IMR-90 (cell line): ENCODE data around the gene NHSL2. TPM values are rescaled to one million over a fixed set of nuclear protein-coding genes. Genes with fewer than 3 reads are reported as not detected.

Experiments used
- ATAC-seq: fragments of 200-7000 bp; cut with Tn5 transposase; 2 replicates; pipeline ENCODE4 v1.9.1; 2020; ENCODE audit warnings: low read depth, mild to moderate bottlenecking, moderate library complexity
- BruUV-seq: library from RNA; stranded (reverse); fragments of 400-500 nt; replicated peaks from 2 replicates; lab custom pipeline; 2021; lab: Mats Ljungman, UMichigan
- CTCF ChIA-PET: fragments of 300-600 bp; formaldehyde crosslinking; extraction: SDS; loops from one replicate; lab custom pipeline; 2021; ENCODE audit warnings: antibody characterized with exemption; lab: Yijun Ruan, JAX
- POLR2A ChIA-PET: fragments of 300-600 bp; sonication (Branson Sonifier 250); formaldehyde crosslinking; loops from one replicate; lab custom pipeline; 2022; ENCODE audit warnings: antibody characterized with exemption; ENCODE audit not compliant: unreplicated experiment; lab: Charles Lee
- DNase-seq: peaks from one replicate; pipeline ENCODE4 v3.0.0; 2013
- H2AFZ ChIP-seq: replicated peaks from 2 replicates; pipeline ENCODE3; 2013; ENCODE audit warnings: low read length, mild to moderate bottlenecking; ENCODE audit not compliant: poor library complexity
- H2AK5ac ChIP-seq: 2 replicates; pipeline ENCODE4 v1.6.1; 2013; ENCODE audit warnings: low read depth, low read length, inconsistent platforms
- H2AK9ac ChIP-seq: replicated peaks from 2 replicates; pipeline ENCODE3; 2013; ENCODE audit warnings: mild to moderate bottlenecking, low read depth, low read length, moderate library complexity; ENCODE audit not compliant: poor library complexity
- H2BK120ac ChIP-seq: 2 replicates; pipeline ENCODE4 v1.6.1; 2013; ENCODE audit warnings: low read depth, low read length, inconsistent platforms
- H2BK15ac ChIP-seq: 3 replicates; pipeline ENCODE4 v1.6.1; 2013; ENCODE audit warnings: low read depth, low read length, inconsistent platforms
- H2BK20ac ChIP-seq: 2 replicates; pipeline ENCODE4 v1.6.1; 2013; ENCODE audit warnings: low read depth, mild to moderate bottlenecking, inconsistent platforms, low read length, moderate library complexity
- H2BK5ac ChIP-seq: 2 replicates; pipeline ENCODE4 v1.6.1; 2013; ENCODE audit warnings: mild to moderate bottlenecking, low read depth, low read length, inconsistent platforms; ENCODE audit not compliant: poor library complexity, severe bottlenecking
- H3K14ac ChIP-seq: replicated peaks from 2 replicates; pipeline ENCODE4 v1.6.1; 2013; ENCODE audit warnings: low read depth, low read length, inconsistent platforms
- H3K18ac ChIP-seq: 2 replicates; pipeline ENCODE4 v1.6.1; 2013; ENCODE audit warnings: low read depth, low read length, control low read depth
- H3K23ac ChIP-seq: 2 replicates; pipeline ENCODE4 v1.6.1; 2013; ENCODE audit warnings: low read depth, low read length, inconsistent platforms
- H3K27ac ChIP-seq: 2 replicates; pipeline ENCODE4 v1.5.1; 2013; ENCODE audit warnings: mild to moderate bottlenecking, control low read depth, low read length; ENCODE audit not compliant: insufficient read depth
- H3K27me3 ChIP-seq: 2 replicates; pipeline ENCODE4 v1.6.1; 2013; ENCODE audit warnings: low read length; ENCODE audit not compliant: control insufficient read depth, insufficient read depth
- H3K36me3 ChIP-seq: 2 replicates; pipeline ENCODE4 v1.6.1; 2013; ENCODE audit warnings: low read length, mixed read lengths; ENCODE audit not compliant: control insufficient read depth, insufficient read depth
- H3K4ac ChIP-seq: 2 replicates; pipeline ENCODE4 v1.6.1; 2013; ENCODE audit warnings: low read depth, low read length, inconsistent platforms
- H3K4me1 ChIP-seq: 2 replicates; pipeline ENCODE4 v1.6.1; 2013; ENCODE audit warnings: low read length, mixed read lengths; ENCODE audit not compliant: control insufficient read depth, insufficient read depth
- H3K4me2 ChIP-seq: 2 replicates; pipeline ENCODE4 v1.6.1; 2013; ENCODE audit warnings: low read depth, mild to moderate bottlenecking, control low read depth, low read length, moderate library complexity
- H3K4me3 ChIP-seq: 2 replicates; pipeline ENCODE4 v1.5.1; 2013; ENCODE audit warnings: low read depth, mild to moderate bottlenecking, control low read depth, low read length, moderate library complexity; ENCODE audit not compliant: insufficient read depth
- H3K56ac ChIP-seq: 2 replicates; pipeline ENCODE4 v1.6.1; 2013; ENCODE audit warnings: low read length, inconsistent platforms; ENCODE audit not compliant: insufficient read depth; ENCODE audit errors: extremely low read depth
- H3K79me1 ChIP-seq, 2 experiments: 2 replicates each; pipeline ENCODE4 v1.6.1; 2013; ENCODE audit warnings: low read length in 2 of 2, inconsistent platforms in 1 of 2, low read depth in 1 of 2
- H3K9ac ChIP-seq: 2 replicates; pipeline ENCODE4 v1.6.1; 2013; ENCODE audit warnings: low read depth, low read length, control low read depth
- H3K9me1 ChIP-seq: 2 replicates; pipeline ENCODE4 v1.6.1; 2013; ENCODE audit warnings: low read length, inconsistent platforms; ENCODE audit not compliant: insufficient read depth
- H3K9me3 ChIP-seq: 2 replicates; pipeline ENCODE4 v1.6.1; 2013; ENCODE audit warnings: low read length; ENCODE audit not compliant: control insufficient read depth, insufficient read depth
- H4K20me1 ChIP-seq: 2 replicates; pipeline ENCODE4 v1.6.1; 2013; ENCODE audit warnings: low read length, inconsistent platforms; ENCODE audit not compliant: insufficient read depth
- H4K5ac ChIP-seq: 2 replicates; pipeline ENCODE4 v1.6.1; 2013; ENCODE audit warnings: mild to moderate bottlenecking, low read depth, low read length, control low read depth
- H4K8ac ChIP-seq, 2 experiments: 2 replicates each; pipeline ENCODE4 v1.6.1; 2013; ENCODE audit warnings: low read depth in 2 of 2, low read length in 2 of 2, control low read depth in 1 of 2, inconsistent platforms in 1 of 2
- H4K91ac ChIP-seq: 2 replicates; pipeline ENCODE4 v1.6.1; 2013; ENCODE audit warnings: low read depth, low read length, inconsistent platforms; ENCODE audit not compliant: insufficient read depth
- BHLHE40 ChIP-seq: fragments of 150-350 bp; IDR thresholded peaks from 2 replicates; pipeline ENCODE4 v1.6.1; 2016; ENCODE audit warnings: mild to moderate bottlenecking, low read depth, low read length
- CTCF ChIP-seq: conservative IDR thresholded peaks from 2 replicates; pipeline ENCODE4 v1.5.1; 2012; ENCODE audit warnings: mild to moderate bottlenecking, low read depth, low read length, improper control_type of control experiment
- ELK1 ChIP-seq: fragments of 150-350 bp; IDR thresholded peaks from 2 replicates; pipeline ENCODE4 v1.6.1; 2016; ENCODE audit warnings: low read depth, mild to moderate bottlenecking, low read length, moderate library complexity, borderline replicate concordance
- FOS ChIP-seq: fragments of 150-350 bp; IDR thresholded peaks from 2 replicates; pipeline ENCODE4 v1.6.1; 2016; ENCODE audit warnings: low read depth, low read length
- MAFK ChIP-seq: IDR thresholded peaks from 2 replicates; pipeline ENCODE4 v1.6.1; 2012; ENCODE audit warnings: low read depth, low read length, improper control_type of control experiment
- MAZ ChIP-seq: IDR thresholded peaks from 2 replicates; pipeline ENCODE4 v1.6.1; 2012; ENCODE audit warnings: low read depth, mild to moderate bottlenecking, low read length, improper control_type of control experiment, moderate library complexity, borderline replicate concordance
- MXI1 ChIP-seq: IDR thresholded peaks from 2 replicates; pipeline ENCODE4 v1.6.1; 2012; ENCODE audit warnings: low read depth, mild to moderate bottlenecking, low read length, moderate library complexity, borderline replicate concordance
- RAD21 ChIP-seq: IDR thresholded peaks from 2 replicates; pipeline ENCODE4 v1.6.1; 2012; ENCODE audit warnings: low read length, improper control_type of control experiment
- RFX5 ChIP-seq: IDR thresholded peaks from 2 replicates; pipeline ENCODE4 v1.8.0; 2012; ENCODE audit warnings: low read depth, mild to moderate bottlenecking, low read length, moderate library complexity
- WGBS, 2 experiments: methylation state at CpG; one replicate each; pipeline versions ENCODE4 v1.1.5 to v1.1.7; 2013; ENCODE audit warnings: missing lambda C conversion rate in 2 of 2; ENCODE audit not compliant: insufficient read length in 1 of 2; ENCODE audit errors: extremely low coverage in 2 of 2; 5-methylcytosine and 5-hydroxymethylcytosine counted together
- dilution Hi-C: fragments of 300-500 bp; cut with HindIII; formaldehyde crosslinking; loops from one replicate; pipeline ENCODE4 v1.14.3; 2018; ENCODE audit warnings: low sequenced_read_pairs; ENCODE audit not compliant: unreplicated experiment
- in situ Hi-C: fragments of 300-500 bp; cut with MboI; formaldehyde crosslinking; loops from 3 replicates; pipeline ENCODE4 v1.14.3; 2019; ENCODE audit warnings: low sequenced_read_pairs, inconsistent platforms, mixed read lengths
- intact Hi-C: fragments of 100-400 bp; cut with micrococcal nuclease; formaldehyde crosslinking; loops from 2 replicates; pipeline ENCODE4 v1.10.0; 2022
- polyA plus RNA-seq, 3 experiments: library from polyadenylated mRNA; depleted of rRNA; stranded (reverse); fragments of >200 nt; gene quantifications; 2 replicates each; pipeline ENCODE4 v1.2.3, GENCODE V29; 2012; ENCODE audit warnings: low replicate concordance in 1 of 3
- total RNA-seq: library from RNA; depleted of rRNA; stranded (reverse); fragments of >200 nt; gene quantifications from 2 replicates; pipeline ENCODE4 v1.2.3, GENCODE V29; 2012

Gene NHSL2
- total and polyA plus RNA-seq, 2 of the 4 experiments (the other 2 are of a cell fraction): 0.72 to 0.75 TPM

- no peak overlapping the region for H3K18ac ChIP-seq
- no peaks in the 10 kb centered on the region for H3K36me3 ChIP-seq
- H4K8ac ChIP-seq: no peak overlapping the region
- WGBS, 2 experiments: 80% methylated on average over 1 of the region's 6 CpGs; no CpG with 5 or more reads in 1 of the 2 experiments
- H3K9me1 ChIP-seq: peaks cover 12% of the 10 kb centered on the region
- no peak overlapping the region for H3K4me3 ChIP-seq
- H3K9ac ChIP-seq: no peak overlapping the region
- H3K4me1 ChIP-seq: peaks cover 11% of the 10 kb centered on the region
- no peak overlapping the region for H3K23ac ChIP-seq
- no peak overlapping the region for H3K4ac ChIP-seq
- intact Hi-C loops (no loop called here), dilution Hi-C loops (no loop called here), in situ Hi-C loops (no loop called here)
- no peak overlapping the region for H2AK9ac ChIP-seq
- TF ChIP-seq RAD21 (no peak), FOS (no peak), MAZ (no peak), RFX5 (no peak), MXI1 (no peak), MAFK (no peak), CTCF (no peak), BHLHE40 (no peak), ELK1 (no peak)
- ATAC-seq (no peak), DNase-seq (no peak)
- H2AFZ ChIP-seq: no peak overlapping the region
- no peaks in the 10 kb centered on the region for H3K9me3 ChIP-seq
- H2BK5ac ChIP-seq: no peak overlapping the region
- POLR2A ChIA-PET: no interaction called here
- no peak overlapping the region for H3K56ac ChIP-seq
- no peaks in the 10 kb centered on the region for H4K20me1 ChIP-seq
- no peak overlapping the region for H4K91ac ChIP-seq
- H3K79me1 ChIP-seq: no peaks in the 10 kb centered on the region
- no peak overlapping the region for H4K5ac ChIP-seq
- no peak overlapping the region for H3K4me2 ChIP-seq
- no peak overlapping the region for H3K27ac ChIP-seq
- no peak overlapping the region for H2AK5ac ChIP-seq
- peaks cover 43% of the 10 kb centered on the region for H3K27me3 ChIP-seq
- no peak overlapping the region for H2BK120ac ChIP-seq
- no peak overlapping the region for H2BK15ac ChIP-seq
- no peak overlapping the region for H2BK20ac ChIP-seq
- CTCF ChIA-PET: no interaction called here
- BruUV-seq: no TSS peak
- no peak overlapping the region for H3K14ac ChIP-seq
These were observed 114.7 kb downstream of the NHSL2 start for GRCh38 chrX:72025236-72025770.
